Caki2 (cell line): ENCODE measurements around the gene BFSP2. TPM values are rescaled to one million over a fixed set of nuclear protein-coding genes. Genes with fewer than 3 reads are reported as not detected.
A peak's percentile ranks its signal among the peaks of the same experiment; 100 is the strongest.
"Not testable (repeated sequence)": the region's sequence is repeated elsewhere in the genome, so short reads cannot be mapped to it uniquely, and the experiment has no call there.

Experiments used
- DNase-seq: peaks from one replicate; pipeline ENCODE4 v3.0.0-alpha.2; 2015; ENCODE audit warnings: low read depth
- in situ Hi-C: cut with HindIII; loops from 2 replicates; pipeline ENCODE4 v1.10.0; 2016; ENCODE audit warnings: low sequenced_read_pairs, low pct_unique_long_range_greater_than_20kb, mixed read lengths
- total RNA-seq: library from RNA; depleted of rRNA; stranded (reverse); fragments of >200 nt; shearing (Covaris generic); gene quantifications from 2 replicates; pipeline ENCODE4 v1.2.3, GENCODE V29; 2014; ENCODE audit warnings: low replicate concordance; rRNA removed

BFSP2 gene
- total RNA-seq, 1 experiment from 2014 or later = not detected

DNA sequence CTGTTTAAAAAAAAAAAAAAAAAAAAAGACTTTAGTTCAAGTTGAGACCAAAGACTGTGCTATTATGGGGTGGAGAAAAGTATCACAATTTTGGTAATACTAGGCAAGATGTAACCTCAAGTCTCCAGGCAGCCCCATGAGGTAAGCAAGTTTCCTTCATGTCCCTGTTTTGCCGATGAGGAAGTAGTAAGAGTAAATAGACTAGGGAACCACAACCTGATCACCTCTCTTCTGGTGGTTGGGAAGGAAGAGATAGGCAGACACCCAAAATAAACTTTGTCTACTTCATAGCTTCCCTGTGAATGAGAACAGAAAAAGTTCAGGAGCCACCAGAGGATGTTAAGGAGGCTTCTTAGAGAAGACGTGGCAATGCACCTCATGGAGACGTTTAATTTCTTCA lies 123.9 kb downstream of the BFSP2 start:
- DNase-seq = peak; percentile 9
- in situ Hi-C loops = not testable (repeated sequence)

Other genes starting within 250 kb of the BFSP2 start
- 49.6 and 71.3 TPM in 2 replicates for gene CDV3, start 173.6 kb downstream of the BFSP2 start, total RNA-seq